ENCODE measurements around the gene OVOL3. TPM values are rescaled to one million over a fixed set of nuclear protein-coding genes. Genes with fewer than 3 reads are reported as not detected.

OVOL3 gene
- total RNA-seq, 1 experiment from 2014 or later, result not detected

GRCh38 chr19:36120092-36120983 is 9.4 kb downstream of the OVOL3 start:
- no TSS peak for BruUV-seq (replicated peaks)
- no peak overlapping the region for H2AFZ ChIP-seq
- H3K4me2 ChIP-seq, result no peak overlapping the region
- no peaks in the 10 kb centered on the region for H3K9me3 ChIP-seq (ENCODE audit: insufficient read depth, low read depth)
- H3K4me3 ChIP-seq, result no peak overlapping the region
- H3K79me2 ChIP-seq (ENCODE audit: low read depth), result peaks cover 7% of the 10 kb centered on the region
- no peaks in the 10 kb centered on the region for H3K9me2 ChIP-seq (ENCODE audit: insufficient read depth)
- H3K27ac ChIP-seq, result no peak overlapping the region
- H3K27me3 ChIP-seq (ENCODE audit: insufficient read depth, low read depth), result no peaks in the 10 kb centered on the region
- TF ChIP-seq, protein P1, sequence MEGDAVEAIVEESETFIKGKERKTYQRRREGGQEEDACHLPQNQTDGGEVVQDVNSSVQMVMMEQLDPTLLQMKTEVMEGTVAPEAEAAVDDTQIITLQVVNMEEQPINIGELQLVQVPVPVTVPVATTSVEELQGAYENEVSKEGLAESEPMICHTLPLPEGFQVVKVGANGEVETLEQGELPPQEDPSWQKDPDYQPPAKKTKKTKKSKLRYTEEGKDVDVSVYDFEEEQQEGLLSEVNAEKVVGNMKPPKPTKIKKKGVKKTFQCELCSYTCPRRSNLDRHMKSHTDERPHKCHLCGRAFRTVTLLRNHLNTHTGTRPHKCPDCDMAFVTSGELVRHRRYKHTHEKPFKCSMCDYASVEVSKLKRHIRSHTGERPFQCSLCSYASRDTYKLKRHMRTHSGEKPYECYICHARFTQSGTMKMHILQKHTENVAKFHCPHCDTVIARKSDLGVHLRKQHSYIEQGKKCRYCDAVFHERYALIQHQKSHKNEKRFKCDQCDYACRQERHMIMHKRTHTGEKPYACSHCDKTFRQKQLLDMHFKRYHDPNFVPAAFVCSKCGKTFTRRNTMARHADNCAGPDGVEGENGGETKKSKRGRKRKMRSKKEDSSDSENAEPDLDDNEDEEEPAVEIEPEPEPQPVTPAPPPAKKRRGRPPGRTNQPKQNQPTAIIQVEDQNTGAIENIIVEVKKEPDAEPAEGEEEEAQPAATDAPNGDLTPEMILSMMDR (conservative IDR thresholded peaks at IDR 0.05), result no peak
- no peak for TF ChIP-seq EZH2 (IDR thresholded peaks at IDR 0.05; ENCODE audit: low read depth)
- H3F3A ChIP-seq (ENCODE audit: insufficient read depth, low read depth), result peaks cover 11% of the 10 kb centered on the region; the same call in 1 of the 2 replicates
- H4K20me1 ChIP-seq (ENCODE audit: insufficient read depth), result no peaks in the 10 kb centered on the region
- DNase-seq, result no peak
- ChIA-PET CTCF (no interaction called here), POLR2A (ENCODE audit: unreplicated experiment) (no interaction called here)
- intact Hi-C loops (cut with micrococcal nuclease; ENCODE audit: unreplicated experiment), result no loop called here
- no peaks in the 10 kb centered on the region for H3K36me3 ChIP-seq (ENCODE audit: low read depth)
- peaks cover 8% of the 10 kb centered on the region for H3K4me1 ChIP-seq (replicated peaks; ENCODE audit: insufficient read depth)

- Histone ChIP-seq H3K4me2 (no peak overlapping the region), H3F3A (ENCODE audit: insufficient read depth, low read depth) (peaks cover 8% of the 10 kb centered on the region; the same call in 1 of the 2 replicates), H3K4me1 (replicated peaks; ENCODE audit: insufficient read depth) (peaks cover 6% of the 10 kb centered on the region), H3K4me3 (no peak overlapping the region), H3K79me2 (ENCODE audit: low read depth) (peaks cover 7% of the 10 kb centered on the region), H4K20me1 (ENCODE audit: insufficient read depth) (no peaks in the 10 kb centered on the region), H3K27me3 (ENCODE audit: insufficient read depth, low read depth) (no peaks in the 10 kb centered on the region), H3K9me3 (ENCODE audit: insufficient read depth, low read depth) (no peaks in the 10 kb centered on the region), H2AFZ (no peak overlapping the region), H3K27ac (no peak overlapping the region), H3K36me3 (ENCODE audit: low read depth) (no peaks in the 10 kb centered on the region), H3K9me2 (ENCODE audit: insufficient read depth) (no peaks in the 10 kb centered on the region)
- no TSS peak for BruUV-seq (replicated peaks)
- intact Hi-C loops (cut with micrococcal nuclease; ENCODE audit: unreplicated experiment), result no loop called here
- ChIA-PET CTCF (no interaction called here), POLR2A (ENCODE audit: unreplicated experiment) (no interaction called here)
- no peak for TF ChIP-seq EZH2 (IDR thresholded peaks at IDR 0.05; ENCODE audit: low read depth)
- TF ChIP-seq, protein P1 (conservative IDR thresholded peaks at IDR 0.05), result no peak
- DNase-seq, result no peak
Observed at GRCh38 chr19:36120984-36121358, 10.0 kb downstream of the OVOL3 start.

DNA sequence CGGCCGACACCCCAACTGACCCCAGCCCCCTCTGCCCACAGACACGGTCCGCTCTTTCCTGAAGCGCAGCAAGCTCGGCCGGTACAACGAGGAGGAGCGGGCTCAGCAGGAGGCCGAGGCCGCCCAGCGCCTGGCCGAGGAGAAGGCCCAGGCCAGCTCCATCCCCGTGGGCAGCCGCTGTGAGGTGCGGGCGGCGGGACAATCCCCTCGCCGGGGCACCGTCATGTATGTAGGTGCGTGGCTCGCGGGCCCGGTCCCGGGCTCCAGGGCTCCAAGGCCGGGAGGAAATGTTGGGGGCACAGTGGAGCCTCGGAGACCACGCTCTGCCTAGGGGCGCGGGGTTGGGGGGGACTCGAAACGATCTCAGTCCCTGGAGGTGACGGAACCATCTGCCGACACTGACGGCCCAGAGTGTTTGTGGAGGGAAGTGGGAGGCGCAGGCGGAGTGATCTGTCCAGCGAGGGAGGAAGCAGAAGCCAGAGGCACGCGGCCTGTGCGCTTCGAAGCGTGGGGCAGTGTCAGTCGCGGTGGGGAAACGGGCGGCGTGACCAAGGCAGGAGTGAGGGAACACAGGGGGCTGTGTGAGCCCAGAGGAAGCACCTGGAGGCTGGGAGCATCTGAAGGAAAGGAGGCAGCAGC is 10.7 kb downstream of the OVOL3 start:
- POLR2A ChIA-PET (ENCODE audit: unreplicated experiment), result no interaction called here
- BruUV-seq (replicated peaks), result no TSS peak

More for the DNA sequence above, 10.7 kb downstream of the OVOL3 start:
- no peak for TF ChIP-seq EZH2 (IDR thresholded peaks at IDR 0.05; ENCODE audit: low read depth)
- TF ChIP-seq, protein P1 (conservative IDR thresholded peaks at IDR 0.05), result no peak
- Histone ChIP-seq H3F3A (ENCODE audit: insufficient read depth, low read depth) (peaks cover 2% of the 10 kb centered on the region; the same call in 1 of the 2 replicates), H3K79me2 (ENCODE audit: low read depth) (peaks cover under 1% of the 10 kb centered on the region; the same call in 1 of the 2 replicates), H3K4me2 (no peak overlapping the region), H4K20me1 (ENCODE audit: insufficient read depth) (no peaks in the 10 kb centered on the region), H3K27ac (no peak overlapping the region), H3K36me3 (ENCODE audit: low read depth) (no peaks in the 10 kb centered on the region), H3K9me2 (ENCODE audit: insufficient read depth) (no peaks in the 10 kb centered on the region), H3K4me3 (no peak overlapping the region), H2AFZ (no peak overlapping the region), H3K27me3 (ENCODE audit: insufficient read depth, low read depth) (no peaks in the 10 kb centered on the region), H3K4me1 (replicated peaks; ENCODE audit: insufficient read depth) (no peaks in the 10 kb centered on the region), H3K9me3 (ENCODE audit: insufficient read depth, low read depth) (no peaks in the 10 kb centered on the region)
- CTCF ChIA-PET, result no interaction called here
- DNase-seq, result no peak
- intact Hi-C loops (cut with micrococcal nuclease; ENCODE audit: unreplicated experiment), result no loop called here
